ENCODE data around the gene ATP5F1C. TPM values are rescaled to one million over a fixed set of nuclear protein-coding genes. Genes with fewer than 3 reads are reported as not detected.
"Not testable (repeated sequence)": the region's sequence is repeated elsewhere in the genome, so short reads cannot be mapped to it uniquely, and the experiment has no call there.

The ATP5F1C gene
- 100 to 1,000 TPM; 148 to 233 (median 216) TPM for total RNA-seq

GRCh38 chr10:7787857-7788638 is at the start of gene ATP5F1C, which contains the start of gene KIN:
TSS of gene ATP5F1C (plus strand) at chr10:7788177. CDS start at chr10:7788208, 31 bp downstream.
TSS of gene KIN (minus strand) at chr10:7787993. CDS start at chr10:7787933, 60 bp downstream.
- peak; percentile 96 to 99 for DNase-seq (ENCODE audit: low spot score in 2 of 2)
- intact Hi-C loops (cut with DNase I; ENCODE audit: low total_unique reads) = no loop called here
- H3K4me3 ChIP-seq (ENCODE audit: low read depth, poor library complexity, severe bottlenecking) = peak within 1 kb of the TSS; percentile 98
- 0% methylated on average over 33 to 51 of the region's 59 CpGs for WGBS, 2 donors
- no peak for TF ChIP-seq CTCF (IDR thresholded peaks at IDR 0.05)
- TF ChIP-seq POLR2A (IDR thresholded peaks at IDR 0.05) = peak in 1 of 2 donors; percentile 44

GRCh38 chr10:7738536-7739407 is 49.2 kb upstream of the ATP5F1C start:
- no peak overlapping the region for H3K4me3 ChIP-seq (ENCODE audit: low read depth, poor library complexity, severe bottlenecking)
- TF ChIP-seq POLR2A (IDR thresholded peaks at IDR 0.05) (no peak), CTCF (IDR thresholded peaks at IDR 0.05) (no peak)
- no peak for DNase-seq (ENCODE audit: low spot score in 2 of 2)
- intact Hi-C loops (cut with DNase I; ENCODE audit: low total_unique reads) = no loop called here
- WGBS, 2 donors = 67 to 69% methylated on average over 20 of the region's 20 CpGs

GRCh38 chr10:7744307-7744706 is 43.7 kb upstream of the ATP5F1C start:
- DNase-seq (ENCODE audit: low spot score in 2 of 2) = no peak
- TF ChIP-seq CTCF (IDR thresholded peaks at IDR 0.05) (no peak), POLR2A (IDR thresholded peaks at IDR 0.05) (no peak)
- WGBS, 2 donors = 85 to 92% methylated on average over 8 of the region's 8 CpGs
- intact Hi-C loops (cut with DNase I; ENCODE audit: low total_unique reads) = no loop called here
- no peak overlapping the region for H3K4me3 ChIP-seq (ENCODE audit: low read depth, poor library complexity, severe bottlenecking)

GRCh38 chr10:7748637-7749036 is 39.3 kb upstream of the ATP5F1C start:
- H3K4me3 ChIP-seq (ENCODE audit: low read depth, poor library complexity, severe bottlenecking); DNase-seq (ENCODE audit: low spot score in 2 of 2); intact Hi-C loops (cut with DNase I; ENCODE audit: low total_unique reads): not testable (repeated sequence)
- 90% methylated on average over 7 of the region's 7 CpGs for WGBS, 2 donors

GRCh38 chr10:7750222-7750621 is 37.8 kb upstream of the ATP5F1C start:
- TF ChIP-seq CTCF (IDR thresholded peaks at IDR 0.05) (no peak), POLR2A (IDR thresholded peaks at IDR 0.05) (no peak)
- intact Hi-C loops (cut with DNase I; ENCODE audit: low total_unique reads) = no loop called here
- 93 to 94% methylated on average over 5 of the region's 5 CpGs for WGBS, 2 donors
- DNase-seq (ENCODE audit: low spot score in 2 of 2) = no peak
- H3K4me3 ChIP-seq (ENCODE audit: low read depth, poor library complexity, severe bottlenecking) = no peak overlapping the region

- H3K4me3 ChIP-seq (ENCODE audit: low read depth, poor library complexity, severe bottlenecking) = no peak overlapping the region
- WGBS, 2 donors = 93 to 94% methylated on average over 6 of the region's 6 CpGs
- intact Hi-C loops (cut with DNase I; ENCODE audit: low total_unique reads) = no loop called here
- no peak for TF ChIP-seq CTCF (IDR thresholded peaks at IDR 0.05)
- DNase-seq (ENCODE audit: low spot score in 2 of 2) = no peak
These were observed 35.7 kb upstream of the ATP5F1C start for GRCh38 chr10:7752251-7752650.
